HG03159 (cell line): ENCODE measurements around the gene CENPT.
A peak's percentile ranks its signal among the peaks of the same experiment; 100 is the strongest.

Source experiments
- ATAC-seq: cut with Tn5 transposase; IDR thresholded peaks from one replicate; pipeline ENCODE4 v1.9.1; 2021; ENCODE audit warnings: mild to moderate bottlenecking, moderate library complexity; ENCODE audit not compliant: unreplicated experiment

CENPT gene

GRCh38 chr16:67847064-67847861, at the start of gene CENPT:
Gene CENPT, minus strand, starts transcription at chr16:67847693. Its CDS starts 13,834 bp downstream, at chr16:67833859.
- peak; percentile 44 for ATAC-seq

- no peak for ATAC-seq
These were observed 49.7 kb upstream of the CENPT start for GRCh38 chr16:67897231-67897630.

- no peak for ATAC-seq
These were observed 46.4 kb upstream of the CENPT start for GRCh38 chr16:67893743-67894399.

- peak; percentile 90 for ATAC-seq
These were observed 45.6 kb upstream of the CENPT start, which contains the start of gene PSKH1 for GRCh38 chr16:67892899-67893742. Gene PSKH1, plus strand, starts transcription at chr16:67893254. Its CDS starts 15,496 bp downstream, at chr16:67908750.

GRCh38 chr16:67892375-67892774, 44.9 kb upstream of the CENPT start:
- no peak for ATAC-seq

- no peak for ATAC-seq
These were observed 40.8 kb upstream of the CENPT start for GRCh38 chr16:67888331-67888730.

- ATAC-seq = no peak
These were observed 38.9 kb upstream of the CENPT start for GRCh38 chr16:67886387-67886786.

- ATAC-seq = no peak
These were observed 38.5 kb upstream of the CENPT start for GRCh38 chr16:67885976-67886375.

GRCh38 chr16:67885545-67885944, 38.1 kb upstream of the CENPT start:
- no peak for ATAC-seq

- no peak for ATAC-seq
These were observed 37.2 kb upstream of the CENPT start, which contains the start of gene NRN1L for GRCh38 chr16:67884684-67885083. Gene NRN1L, plus strand, starts transcription at chr16:67884885. Its CDS starts 19 bp downstream, at chr16:67884904.

GRCh38 chr16:67883872-67884261, 36.4 kb upstream of the CENPT start:
- no peak for ATAC-seq

GRCh38 chr16:67883146-67883871, 35.8 kb upstream of the CENPT start:
- no peak for ATAC-seq

GRCh38 chr16:67882374-67883145, 35.1 kb upstream of the CENPT start:
- ATAC-seq = no peak

GRCh38 chr16:67881621-67882161, 34.2 kb upstream of the CENPT start:
- ATAC-seq = no peak

- no peak for ATAC-seq
These were observed 33.1 kb upstream of the CENPT start for GRCh38 chr16:67880584-67880983.

- ATAC-seq = no peak
These were observed 32.4 kb upstream of the CENPT start for GRCh38 chr16:67879936-67880335.

GRCh38 chr16:67879462-67879861, 32.0 kb upstream of the CENPT start:
- no peak for ATAC-seq

GRCh38 chr16:67878846-67879245, 31.4 kb upstream of the CENPT start:
- ATAC-seq = no peak

GRCh38 chr16:67878232-67878631, 30.7 kb upstream of the CENPT start:
- ATAC-seq = no peak
